RWPE2 (cell line): Measurements from ENCODE around the gene SLC31A1.

Source experiments
- ATAC-seq: fragments of 200-7000 bp; cut with Tn5 transposase; 3 replicates; pipeline ENCODE4 v1.9.1; 2021; ENCODE audit warnings: low read depth
- DNase-seq: peaks from one replicate; pipeline ENCODE4 v3.0.0-alpha.2; 2020; ENCODE audit warnings: low spot score
- H3K27ac ChIP-seq: fragments of 450-650 bp; 2 replicates; pipeline ENCODE4 v1.5.1; 2017; ENCODE audit warnings: mild to moderate bottlenecking; ENCODE audit not compliant: poor library complexity, severe bottlenecking
- H3K27me3 ChIP-seq: fragments of 250-450 bp; sonication (Bioruptor Pico); 2 replicates; pipeline ENCODE4 v1.5.1; 2021; ENCODE audit warnings: mild to moderate bottlenecking, moderate library complexity; ENCODE audit not compliant: insufficient read depth, poor library complexity, severe bottlenecking
- H3K36me3 ChIP-seq: fragments of 250-450 bp; sonication (Bioruptor Pico); 2 replicates; pipeline ENCODE4 v1.5.1; 2020; ENCODE audit warnings: low read depth, mild to moderate bottlenecking, moderate library complexity
- H3K4me1 ChIP-seq: fragments of 250-450 bp; sonication (Bioruptor Pico); 2 replicates; pipeline ENCODE4 v1.5.1; 2021; ENCODE audit warnings: mild to moderate bottlenecking, moderate library complexity; ENCODE audit not compliant: insufficient read depth, poor library complexity, severe bottlenecking
- H3K4me3 ChIP-seq: fragments of 250-450 bp; sonication (Bioruptor Pico); 2 replicates; pipeline ENCODE4 v1.5.1; 2021; ENCODE audit warnings: mild to moderate bottlenecking, moderate library complexity; ENCODE audit not compliant: severe bottlenecking
- H3K9me3 ChIP-seq: fragments of 250-450 bp; sonication (Bioruptor Pico); 2 replicates; pipeline ENCODE4 v1.5.1; 2021; ENCODE audit warnings: mild to moderate bottlenecking, moderate library complexity; ENCODE audit not compliant: severe bottlenecking
- CTCF ChIP-seq: fragments of 450-650 bp; IDR thresholded peaks from one replicate; pipeline ENCODE4 v1.5.1; 2017; ENCODE audit warnings: mild to moderate bottlenecking, moderate library complexity; ENCODE audit not compliant: poor library complexity, severe bottlenecking

The SLC31A1 gene

GRCh38 chr9:113221003-113221799, at the start of gene SLC31A1, which contains the start of gene FKBP15:
SLC31A1 (plus strand) TSS chr9:113221544; CDS start chr9:113256149, 34,605 bp downstream.
FKBP15 (minus strand) TSS chr9:113221277; CDS start chr9:113221243, 34 bp downstream.
- DNase-seq: peak; percentile 96
- peak within 1 kb of the TSS; percentile 66 for H3K27ac ChIP-seq
- H3K36me3 ChIP-seq: peaks cover 29% of the 10 kb centered on the region
- H3K9me3 ChIP-seq: no peaks in the 10 kb centered on the region
- H3K27me3 ChIP-seq: no peaks in the 10 kb centered on the region
- peak; percentile 92 for ATAC-seq
- no peak for TF ChIP-seq CTCF
- peaks cover 4% of the 10 kb centered on the region for H3K4me1 ChIP-seq
- peak within 1 kb of the TSS; percentile 55 for H3K4me3 ChIP-seq

GRCh38 chr9:113173341-113173740, 48.0 kb upstream of the SLC31A1 start:
- H3K4me1 ChIP-seq: no peaks in the 10 kb centered on the region
- TF ChIP-seq CTCF: no peak
- ATAC-seq: no peak
- DNase-seq: no peak
- H3K27me3 ChIP-seq: no peaks in the 10 kb centered on the region
- no peaks in the 10 kb centered on the region for H3K9me3 ChIP-seq
- H3K4me3 ChIP-seq: no peak overlapping the region
- peaks cover 90% of the 10 kb centered on the region for H3K36me3 ChIP-seq
- H3K27ac ChIP-seq: no peak overlapping the region

- Histone ChIP-seq H3K36me3 (peaks cover 94% of the 10 kb centered on the region), H3K4me1 (no peaks in the 10 kb centered on the region), H3K27ac (no peak overlapping the region), H3K9me3 (no peaks in the 10 kb centered on the region), H3K27me3 (no peaks in the 10 kb centered on the region), H3K4me3 (no peak overlapping the region)
- ATAC-seq: no peak
- no peak for TF ChIP-seq CTCF
- no peak for DNase-seq
These were observed 44.5 kb upstream of the SLC31A1 start for GRCh38 chr9:113176803-113177202.

- H3K4me1 ChIP-seq: no peaks in the 10 kb centered on the region
- DNase-seq: no peak
- H3K4me3 ChIP-seq: no peak overlapping the region
- no peak for ATAC-seq
- no peaks in the 10 kb centered on the region for H3K27me3 ChIP-seq
- H3K27ac ChIP-seq: no peak overlapping the region
- peaks cover 95% of the 10 kb centered on the region for H3K36me3 ChIP-seq
- TF ChIP-seq CTCF: no peak
- H3K9me3 ChIP-seq: no peaks in the 10 kb centered on the region
These were observed 44.1 kb upstream of the SLC31A1 start for GRCh38 chr9:113177251-113177650.

GRCh38 chr9:113178087-113178486, 43.3 kb upstream of the SLC31A1 start:
- TF ChIP-seq CTCF: no peak
- Histone ChIP-seq H3K27ac (no peak overlapping the region), H3K4me3 (no peak overlapping the region), H3K36me3 (peaks cover 95% of the 10 kb centered on the region), H3K27me3 (no peaks in the 10 kb centered on the region), H3K4me1 (no peaks in the 10 kb centered on the region), H3K9me3 (no peaks in the 10 kb centered on the region)
- ATAC-seq (no peak), DNase-seq (no peak)
